HepG2 (cell line): ENCODE data around the gene NREP. TPM values are rescaled to one million over a fixed set of nuclear protein-coding genes. Genes with fewer than 3 reads are reported as not detected.

Experiments
- CC2D1A ChIP-seq: sonication (generic); formaldehyde crosslinking; IDR thresholded peaks from 2 replicates; pipeline ENCODE4 v1.8.1; 2023; ENCODE audit warnings: mild to moderate bottlenecking, missing genetic modification reagents
- FOXA1 ChIP-seq, 2 experiments: fragments of 450-650 bp in 1 of 2; sonication (generic) in 1 of 2; formaldehyde crosslinking in 1 of 2; IDR thresholded peaks; 2 replicates each; pipeline versions ENCODE4 v1.4.0 to v1.6.1; 2016 to 2020; ENCODE audit warnings: missing genetic modification reagents in 1 of 2
- KAT7 ChIP-seq: IDR thresholded peaks from 2 replicates; pipeline ENCODE4 v1.6.1; 2018; ENCODE audit warnings: borderline replicate concordance, missing compliant biosample characterization
- KLF6 ChIP-seq: IDR thresholded peaks from 2 replicates; pipeline ENCODE4 v1.8.0; 2016; ENCODE audit warnings: missing biosample characterization, missing genetic modification reagents
- MLX ChIP-seq: IDR thresholded peaks from 2 replicates; pipeline ENCODE4 v1.6.1; 2016
- NFE2 ChIP-seq: sonication (generic); formaldehyde crosslinking; IDR thresholded peaks from 2 replicates; pipeline ENCODE4 v1.4.0; 2020; ENCODE audit warnings: missing genetic modification reagents
- NR2F6 ChIP-seq, 2 experiments: IDR thresholded peaks; 2 replicates each; pipeline ENCODE4 v1.6.1; 2016; ENCODE audit warnings: antibody characterized with exemption in 1 of 2, mild to moderate bottlenecking in 1 of 2
- PRDM15 ChIP-seq: sonication (generic); formaldehyde crosslinking; IDR thresholded peaks from 2 replicates; pipeline ENCODE4 v1.4.0; 2020; ENCODE audit warnings: missing genetic modification reagents
- SCMH1 ChIP-seq: sonication (generic); formaldehyde crosslinking; IDR thresholded peaks from 2 replicates; pipeline ENCODE4 v1.9.0; 2021; ENCODE audit warnings: missing genetic modification reagents, mild to moderate bottlenecking, borderline replicate concordance
- TFDP1 ChIP-seq: IDR thresholded peaks from 2 replicates; pipeline ENCODE4 v1.6.1; 2016; ENCODE audit warnings: missing compliant biosample characterization, missing genetic modification reagents, borderline replicate concordance
- ZBTB25 ChIP-seq: IDR thresholded peaks from 2 replicates; pipeline ENCODE4 v1.6.1; 2018; ENCODE audit warnings: missing genetic modification reagents
- ZNF10 ChIP-seq: sonication (generic); formaldehyde crosslinking; IDR thresholded peaks from 2 replicates; pipeline ENCODE4 v1.4.0; 2020; ENCODE audit warnings: mild to moderate bottlenecking, low read depth, missing genetic modification reagents, borderline replicate concordance
- ZNF280B ChIP-seq: sonication (generic); formaldehyde crosslinking; IDR thresholded peaks from 2 replicates; pipeline ENCODE4 v1.5.0; 2020; ENCODE audit warnings: missing genetic modification reagents, mild to moderate bottlenecking, borderline replicate concordance
- ZNF615 ChIP-seq: sonication (generic); formaldehyde crosslinking; IDR thresholded peaks from 2 replicates; pipeline ENCODE4 v1.5.0; 2020; ENCODE audit warnings: mild to moderate bottlenecking, missing genetic modification reagents, borderline replicate concordance
- ZNF747 ChIP-seq: sonication (generic); formaldehyde crosslinking; IDR thresholded peaks from 2 replicates; pipeline ENCODE4 v1.8.1; 2023; ENCODE audit warnings: missing genetic modification reagents, mild to moderate bottlenecking, borderline replicate concordance
- ZNF790 ChIP-seq: sonication (generic); formaldehyde crosslinking; IDR thresholded peaks from 2 replicates; pipeline ENCODE4 v1.8.0; 2022; ENCODE audit warnings: missing genetic modification reagents, mild to moderate bottlenecking, borderline replicate concordance
- polyA plus RNA-seq, 8 experiments: library from polyadenylated mRNA; depleted of rRNA in 3 of 8; stranded (reverse) in 7 of 8; unstranded in 1 of 8; fragments of >200 nt; fragmentation: Illumina TruSeq in 4 of 8; extraction: Trizol in 4 of 8; gene quantifications; 2 replicates each; pipeline versions ENCODE4 v1.2.1 to v1.2.3, GENCODE V29; 2011 to 2016; ENCODE audit warnings: low read depth in 4 of 8, missing spikeins in 1 of 8, mixed read lengths in 1 of 8; ENCODE audit not compliant: insufficient read depth in 1 of 8
- total RNA-seq, 5 experiments: library from RNA; depleted of rRNA; stranded (reverse); fragments of >200 nt; fragmentation: Illumina TruSeq; extraction: Trizol; gene quantifications; 2 replicates each; pipeline ENCODE4 v1.2.3, GENCODE V29; 2016; ENCODE audit warnings: low read depth in 1 of 5

NREP gene
- total and polyA plus RNA-seq, 2 of the 13 experiments (the other 11 are each of a cell fraction or from before 2014, with no cell fraction given), result 40.5 to 102 TPM

- TF ChIP-seq ZNF615 (CRISPR knock-in tag), result no peak
- TF ChIP-seq SCMH1 (CRISPR knock-in tag), result no peak
- peak; percentile 41; the same call in 1 of the 2 replicates for TF ChIP-seq TFDP1
- peak; percentile 41; the same call in 1 of the 2 replicates for TF ChIP-seq MLX (CRISPR knock-in tag)
- no peak; the same call in 1 of the 2 replicates for TF ChIP-seq KLF6 (CRISPR knock-in tag)
- no peak for TF ChIP-seq CC2D1A (CRISPR knock-in tag)
- TF ChIP-seq NFE2, result no peak
- TF ChIP-seq ZNF280B (CRISPR knock-in tag), result peak; percentile 83
- TF ChIP-seq KAT7, result peak; percentile 55; the same call in 1 of the 2 replicates
- TF ChIP-seq ZNF747, result peak; percentile 91; the same call in 1 of the 2 replicates
- no peak for TF ChIP-seq ZNF790 (CRISPR knock-in tag)
- TF ChIP-seq ZNF10, result no peak
- TF ChIP-seq NR2F6 (IDR thresholded peaks at IDR 0.05), result no peak
- TF ChIP-seq NR2F6 (CRISPR knock-in tag; IDR thresholded peaks at IDR 0.05), result peak; percentile 31; the same call in 1 of the 2 replicates
- no peak for TF ChIP-seq PRDM15 (CRISPR knock-in tag)
- TF ChIP-seq ZBTB25 (CRISPR knock-in tag), result no peak
- no peak for TF ChIP-seq FOXA1 (IDR thresholded peaks at IDR 0.05)
- no peak for TF ChIP-seq FOXA1 (CRISPR knock-in tag; IDR thresholded peaks at IDR 0.05)
These were observed 625 bp upstream of the NREP start (continued) for GRCh38 chr5:111757355-111758283.
